Erythroblast (primary cell): ENCODE measurements around the gene CCNY.

ENCODE experiments used
- GATA1 ChIP-seq: IDR thresholded peaks from 2 replicates; pipeline ENCODE4 v1.6.1; 2011; ENCODE audit warnings: low read depth, mild to moderate bottlenecking, control low read depth, low read length, moderate library complexity
- POLR2A ChIP-seq: IDR thresholded peaks from 2 replicates; pipeline ENCODE4 v1.6.1; 2011; ENCODE audit warnings: mild to moderate bottlenecking, low read length

GRCh38 chr10:35592441-35592840 lies 256.1 kb downstream of the CCNY start:
- no peak for TF ChIP-seq POLR2A
- no peak for TF ChIP-seq GATA1
